ENCODE results near the gene IRF9.
A peak's percentile ranks its signal among the peaks of the same experiment; 100 is the strongest.

Gene IRF9

DNA sequence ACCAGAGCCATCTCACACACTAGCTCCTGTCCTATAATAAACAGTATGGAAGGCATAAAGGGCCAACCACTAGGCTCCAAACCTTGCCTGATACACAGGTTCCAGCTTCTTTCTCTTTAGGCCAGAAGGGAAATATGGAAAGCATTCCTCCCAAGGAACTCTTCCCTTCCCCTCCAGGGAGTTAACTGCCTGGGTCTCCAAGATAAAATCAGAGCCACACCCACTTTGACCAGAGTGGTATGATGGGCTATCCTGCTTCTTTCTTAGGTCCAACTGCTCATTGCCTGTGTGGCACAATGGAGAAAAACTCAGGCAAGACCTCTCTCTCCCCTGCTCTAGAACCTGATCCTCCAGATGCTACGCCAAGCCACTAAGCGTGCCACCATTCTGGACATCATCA, 46.6 kb downstream of the IRF9 start:
- DNase-seq (ENCODE audit: extremely low spot score, insufficient read length, low read depth): no peak
- FAIRE-seq: no peak

DNA sequence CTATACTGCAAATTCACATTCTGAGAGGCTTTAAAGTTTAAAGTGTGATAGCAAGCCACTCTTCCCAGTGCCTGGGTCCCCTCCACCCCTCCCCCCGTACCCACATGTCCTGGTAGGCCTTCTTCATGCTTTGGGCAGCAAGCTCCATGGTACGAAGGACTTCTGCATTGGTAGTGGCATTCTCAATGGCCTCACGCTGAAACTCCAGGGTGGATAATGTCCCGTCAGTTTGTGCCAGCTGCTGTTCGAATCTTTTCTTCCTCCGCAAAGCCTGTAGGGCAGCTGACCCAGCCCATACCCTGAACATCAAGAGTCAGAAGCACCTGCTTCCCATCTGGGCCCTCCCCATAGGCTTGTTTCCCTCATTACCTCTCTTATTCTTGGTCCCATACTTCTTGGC, 50.2 kb downstream of the IRF9 start:
- no peak for FAIRE-seq
- DNase-seq (ENCODE audit: extremely low spot score, insufficient read length, low read depth): no peak

DNA sequence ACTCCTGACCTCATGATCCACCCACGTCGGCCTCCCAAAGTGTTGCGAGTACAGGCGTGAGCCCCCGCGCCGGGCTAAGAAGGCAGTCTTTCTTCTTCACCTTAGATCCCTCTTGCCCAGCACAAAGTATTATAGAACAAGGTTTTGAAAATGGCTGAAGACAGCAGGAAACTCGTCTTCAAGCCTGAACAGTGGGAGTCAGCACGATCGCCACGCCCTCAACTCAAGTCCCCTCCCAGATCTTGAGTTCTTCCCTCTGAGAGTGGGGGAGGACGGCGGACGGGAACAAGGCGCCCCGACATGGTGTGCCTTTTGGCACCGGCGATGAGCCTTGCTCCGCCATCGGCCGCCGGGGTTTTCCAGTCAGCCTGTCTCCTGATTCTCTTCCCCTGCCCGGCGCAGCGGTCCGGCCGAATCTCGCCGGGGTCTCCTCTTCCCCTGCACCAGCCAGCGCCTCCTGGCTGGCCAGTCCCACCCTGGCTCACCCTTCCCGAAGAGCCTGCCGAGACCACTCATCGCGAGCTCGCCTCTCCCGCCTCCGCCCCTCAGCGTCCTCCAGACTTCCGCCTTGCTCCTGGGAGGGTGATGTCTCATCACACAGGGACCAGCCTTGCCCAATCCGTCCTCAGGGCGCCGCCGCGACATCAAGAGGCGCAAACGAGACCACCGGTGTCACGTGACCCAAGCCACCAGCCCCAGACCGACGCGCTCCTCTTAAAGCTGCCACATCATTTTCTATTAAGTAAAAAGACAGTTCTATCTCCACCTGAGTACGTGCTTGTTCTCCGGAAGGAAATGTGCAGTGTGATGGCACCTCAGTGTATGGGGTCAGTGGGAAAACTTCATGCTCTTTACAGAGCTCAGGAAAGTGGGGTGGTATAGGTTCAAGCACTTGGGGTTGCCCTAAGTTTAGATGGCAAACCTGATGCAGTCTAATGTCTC, 52.1 kb downstream of the IRF9 start, which contains the start of gene CHMP4A:
TSS of gene CHMP4A (minus strand) at position 565 of the 942 bp plus-strand sequence. CDS start at position 516, 49 bp downstream.
- DNase-seq (ENCODE audit: extremely low spot score, insufficient read length, low read depth): peak; percentile 91
- peak; percentile 95 for FAIRE-seq

DNA sequence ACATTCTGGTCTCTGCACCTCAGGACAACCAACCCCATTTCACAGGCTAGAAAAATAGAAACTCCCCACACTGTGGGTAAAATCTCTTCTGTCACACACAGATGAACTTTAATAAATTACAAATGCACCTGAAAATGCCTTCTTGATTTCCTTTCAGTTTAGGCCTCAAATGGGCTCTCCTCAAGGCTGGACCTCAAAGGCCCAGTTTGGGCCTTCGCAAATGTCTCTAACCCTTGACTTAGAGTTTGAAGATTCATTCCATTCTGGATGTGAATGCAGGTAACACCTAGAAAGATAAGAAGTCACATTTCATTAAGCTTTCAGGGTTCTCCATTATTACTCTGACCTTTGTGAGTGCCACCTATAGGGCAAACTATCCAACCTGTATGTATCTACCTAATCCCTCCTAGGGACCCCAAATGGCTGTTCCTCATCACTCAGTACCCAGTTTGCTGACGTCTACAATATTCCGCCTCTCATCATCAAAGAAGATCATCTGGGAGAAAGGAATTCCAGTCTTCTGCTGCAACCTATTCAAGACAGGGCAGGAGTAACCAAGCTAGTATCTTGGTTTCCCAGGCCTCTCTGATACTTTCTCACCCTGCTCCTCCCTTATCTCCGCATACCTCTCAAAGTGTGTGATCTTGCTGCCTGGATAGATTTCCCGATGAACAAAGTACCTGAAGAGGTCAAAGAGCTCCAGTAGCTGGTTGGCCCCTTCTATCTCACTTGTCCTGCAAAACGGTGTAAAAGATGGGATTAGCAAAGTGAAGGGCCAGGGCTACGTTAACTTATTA, 53.0 kb downstream of the IRF9 start:
- FAIRE-seq: no peak
- DNase-seq (ENCODE audit: extremely low spot score, insufficient read length, low read depth): no peak

DNA sequence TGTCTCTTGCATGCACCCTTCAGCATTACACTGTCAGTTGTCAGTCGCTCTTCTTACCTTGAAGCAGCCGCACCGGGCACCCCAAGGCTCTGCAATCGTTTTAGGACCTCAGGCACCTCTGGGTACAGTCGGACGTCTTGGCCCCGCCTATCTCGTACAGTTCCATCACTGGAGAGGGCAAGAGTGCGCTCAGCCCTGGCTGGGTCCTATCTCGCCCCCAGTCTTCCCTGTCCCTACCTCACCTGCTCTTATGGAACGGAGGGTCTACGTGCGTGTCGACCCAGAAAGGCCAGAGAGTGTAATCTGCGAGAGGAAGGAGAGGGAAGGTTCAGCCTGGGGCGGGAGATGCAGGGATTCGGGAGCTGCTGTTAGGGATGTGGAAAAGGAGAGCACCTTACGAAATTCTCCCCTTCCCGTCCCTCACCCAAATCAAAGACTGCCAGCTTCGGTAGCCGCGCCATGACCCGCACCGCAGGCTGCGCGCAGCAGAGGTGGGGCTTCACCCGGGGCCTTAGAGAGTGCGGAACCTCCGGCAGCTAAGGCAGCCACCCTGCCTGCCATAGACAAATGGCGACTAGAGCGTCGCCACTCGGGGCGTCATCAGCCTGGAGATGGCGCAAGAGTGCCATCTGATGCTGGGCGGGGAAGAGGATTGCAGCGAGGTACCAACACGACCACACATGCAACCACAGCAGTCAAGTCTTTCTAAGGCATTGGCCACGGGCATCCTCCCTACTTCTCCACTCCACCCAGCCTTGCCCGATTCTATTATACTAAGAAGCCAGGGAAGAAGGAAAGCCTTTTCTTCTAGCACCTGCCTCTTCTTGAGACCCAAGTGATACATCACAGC, 54.7 kb downstream of the IRF9 start, which contains the start of gene MDP1:
TSS of gene MDP1 (minus strand) at position 572 of the 850 bp plus-strand sequence. CDS start at position 461, 111 bp downstream.
- DNase-seq (ENCODE audit: extremely low spot score, insufficient read length, low read depth) (peak; percentile 85), FAIRE-seq (peak; percentile 92)

Data from GM18507 (cell line).